Activated naive CD8-positive, alpha-beta T cell treated with anti-CD3 and anti-CD28 coated beads, Interleukin-2, amount 50 U/mL, for 16 hours (primary cell): ENCODE measurements around the gene OTUD4.
"Not testable (repeated sequence)": the region's sequence is repeated elsewhere in the genome, so short reads cannot be mapped to it uniquely, and the experiment has no call there.

Source experiments
- DNase-seq: peaks from one replicate; pipeline ENCODE4 v3.0.0-alpha.2; 2020; ENCODE audit warnings: low read depth, low spot score

Gene OTUD4

GRCh38 chr4:145180298-145181090, at the start of gene OTUD4:
Gene OTUD4, minus strand, starts transcription at chr4:145180589. Its CDS starts 616 bp downstream, at chr4:145179973.
- peak; percentile 90 for DNase-seq

GRCh38 chr4:145223228-145223627, 42.8 kb upstream of the OTUD4 start:
- DNase-seq = not testable (repeated sequence)

GRCh38 chr4:145221529-145221928, 41.1 kb upstream of the OTUD4 start:
- not testable (repeated sequence) for DNase-seq

- no peak for DNase-seq
These were observed 38.7 kb upstream of the OTUD4 start for GRCh38 chr4:145219090-145219489.

- DNase-seq = no peak
These were observed 37.9 kb upstream of the OTUD4 start for GRCh38 chr4:145218251-145218650.

GRCh38 chr4:145217349-145217748, 37.0 kb upstream of the OTUD4 start:
- DNase-seq = no peak

- DNase-seq = no peak
These were observed 36.1 kb upstream of the OTUD4 start for GRCh38 chr4:145216535-145216934.

GRCh38 chr4:145213245-145213644, 32.9 kb upstream of the OTUD4 start:
- no peak for DNase-seq

- no peak for DNase-seq
These were observed 27.5 kb upstream of the OTUD4 start for GRCh38 chr4:145207934-145208333.

- DNase-seq = no peak
These were observed 23.0 kb upstream of the OTUD4 start for GRCh38 chr4:145203410-145203809.

GRCh38 chr4:145200366-145200765, 20.0 kb upstream of the OTUD4 start:
- DNase-seq = no peak

- no peak for DNase-seq
These were observed 18.8 kb upstream of the OTUD4 start for GRCh38 chr4:145199051-145199716.

- no peak for DNase-seq
These were observed 16.4 kb upstream of the OTUD4 start for GRCh38 chr4:145196747-145197146.

GRCh38 chr4:145195167-145195952, 15.0 kb upstream of the OTUD4 start:
- no peak for DNase-seq

- DNase-seq = no peak
These were observed 9.6 kb upstream of the OTUD4 start for GRCh38 chr4:145189981-145190380.

GRCh38 chr4:145186729-145187128, 6.3 kb upstream of the OTUD4 start:
- DNase-seq = no peak

- no peak for DNase-seq
These were observed 3.2 kb upstream of the OTUD4 start for GRCh38 chr4:145183581-145183980.

- no peak for DNase-seq
These were observed 2.6 kb upstream of the OTUD4 start for GRCh38 chr4:145183023-145183422.

GRCh38 chr4:145182222-145182621, 1.8 kb upstream of the OTUD4 start:
- DNase-seq = no peak

- no peak for DNase-seq
These were observed 707 bp upstream of the OTUD4 start for GRCh38 chr4:145181091-145181501.

- not testable (repeated sequence) for DNase-seq
These were observed 510 bp downstream of the OTUD4 start for GRCh38 chr4:145179861-145180297.

- DNase-seq = peak; percentile 58
These were observed 1.0 kb downstream of the OTUD4 start for GRCh38 chr4:145179281-145179860.
